GM19397 (cell line): ENCODE data around the gene HEXD.
"Not testable (repeated sequence)": the region's sequence is repeated elsewhere in the genome, so short reads cannot be mapped to it uniquely, and the experiment has no call there.

Source experiments
- ATAC-seq: cut with Tn5 transposase; IDR thresholded peaks from one replicate; pipeline ENCODE4 v1.9.1; 2021; ENCODE audit warnings: mild to moderate bottlenecking, moderate library complexity; ENCODE audit not compliant: unreplicated experiment

Gene HEXD

DNA sequence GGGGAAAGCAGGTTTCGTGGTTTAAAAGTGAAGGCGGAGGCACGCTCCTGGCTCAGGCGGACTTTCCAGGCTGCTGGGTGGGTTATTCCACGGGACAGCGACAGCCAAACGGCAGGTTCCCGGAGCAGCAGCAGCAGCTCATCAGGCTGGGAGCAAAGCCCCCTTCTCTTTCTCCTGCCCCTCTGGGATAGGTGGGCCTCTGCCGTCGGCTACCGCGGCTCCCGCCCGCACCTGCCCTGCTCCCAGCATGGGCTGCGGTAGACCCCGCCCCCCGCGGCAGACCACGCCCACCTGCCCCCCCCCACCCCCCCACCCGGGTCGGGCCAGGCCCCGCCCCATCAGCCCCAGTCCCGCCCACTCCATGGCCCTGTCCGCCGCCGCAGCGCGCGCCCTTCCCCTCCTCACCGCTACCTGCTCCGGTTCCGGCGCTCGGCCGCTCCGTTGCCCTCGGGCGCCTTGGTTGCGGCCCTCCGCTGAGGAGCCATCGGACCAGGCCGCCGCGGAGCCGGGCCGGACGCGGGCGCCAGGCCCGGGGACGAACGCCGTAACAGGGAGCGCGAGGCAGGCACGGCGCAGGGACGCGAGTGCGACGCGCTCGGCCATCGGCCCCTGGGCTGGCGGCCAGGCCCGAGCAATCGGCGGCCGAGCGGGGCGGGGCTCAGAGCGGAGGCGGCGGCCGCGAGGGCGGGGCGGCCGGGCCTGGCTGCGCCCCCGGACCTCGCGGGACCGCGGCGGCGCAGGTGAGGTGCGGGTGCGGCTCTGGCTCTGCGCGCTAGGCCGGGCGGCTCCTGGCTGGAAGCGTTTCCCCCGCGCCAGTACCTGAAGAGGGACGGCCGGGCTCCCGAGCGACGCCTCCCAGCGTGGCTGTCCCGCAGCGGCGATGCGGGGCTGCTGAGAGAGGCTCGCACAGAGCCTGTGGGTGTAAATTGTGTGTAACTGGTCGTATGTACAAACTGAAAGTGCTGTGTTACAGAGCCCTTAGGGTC, at the start of gene HEXD, which contains the start of gene OGFOD3:
Gene HEXD, plus strand, starts transcription at position 347 of the 986 bp plus-strand sequence. CDS start 1,453 bp downstream, outside the sequence.
Gene OGFOD3, minus strand, starts transcription at position 586 of the 986 bp plus-strand sequence. Its CDS starts 101 bp downstream, at position 485.
- peak; percentile 82 for ATAC-seq

- no peak for ATAC-seq
Measured at GRCh38 chr17:82369211-82369610, 48.9 kb upstream of the HEXD start.

DNA sequence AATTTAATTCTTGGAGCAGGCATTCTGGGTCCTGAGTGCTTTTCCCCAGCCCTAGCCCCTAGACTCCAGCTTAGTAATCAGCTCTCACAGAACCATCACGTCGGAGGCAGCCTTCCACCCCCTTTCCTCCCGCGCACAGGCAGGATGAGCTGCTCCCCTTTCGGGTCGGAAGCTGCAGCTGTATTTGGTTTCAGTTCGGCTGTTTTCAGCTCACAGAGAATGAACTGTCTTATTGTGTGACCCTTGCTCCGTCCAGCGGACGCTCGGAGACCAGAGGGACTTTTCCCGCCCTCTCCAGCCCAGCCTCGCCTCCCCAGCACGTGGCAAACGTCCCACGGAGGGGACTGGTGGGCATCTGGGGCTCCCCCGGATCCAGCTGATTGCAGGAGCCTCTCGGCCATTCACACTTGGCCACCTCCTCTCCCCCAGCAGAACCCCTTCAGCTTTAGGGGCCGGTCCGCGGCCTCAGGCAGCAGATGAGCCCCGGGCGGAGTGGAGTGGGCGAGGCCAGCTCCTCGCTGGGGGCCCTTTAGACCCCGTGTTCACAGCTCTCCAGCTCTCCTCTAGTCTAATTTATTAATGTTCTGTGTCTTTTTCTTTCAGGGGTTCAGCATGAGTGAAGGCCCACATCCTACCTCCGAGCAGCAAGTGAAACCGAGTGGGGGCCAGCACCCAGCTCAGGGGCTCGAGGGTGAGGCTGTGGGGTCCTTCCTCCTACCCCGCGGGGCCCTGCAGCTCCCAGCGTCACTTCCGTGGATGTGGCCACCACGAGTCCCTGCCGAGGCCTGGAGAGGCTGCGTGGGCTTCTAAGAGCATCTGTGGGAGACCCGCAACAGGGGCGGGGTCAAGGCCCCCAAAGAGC, 47.4 kb upstream of the HEXD start:
- ATAC-seq: no peak

DNA sequence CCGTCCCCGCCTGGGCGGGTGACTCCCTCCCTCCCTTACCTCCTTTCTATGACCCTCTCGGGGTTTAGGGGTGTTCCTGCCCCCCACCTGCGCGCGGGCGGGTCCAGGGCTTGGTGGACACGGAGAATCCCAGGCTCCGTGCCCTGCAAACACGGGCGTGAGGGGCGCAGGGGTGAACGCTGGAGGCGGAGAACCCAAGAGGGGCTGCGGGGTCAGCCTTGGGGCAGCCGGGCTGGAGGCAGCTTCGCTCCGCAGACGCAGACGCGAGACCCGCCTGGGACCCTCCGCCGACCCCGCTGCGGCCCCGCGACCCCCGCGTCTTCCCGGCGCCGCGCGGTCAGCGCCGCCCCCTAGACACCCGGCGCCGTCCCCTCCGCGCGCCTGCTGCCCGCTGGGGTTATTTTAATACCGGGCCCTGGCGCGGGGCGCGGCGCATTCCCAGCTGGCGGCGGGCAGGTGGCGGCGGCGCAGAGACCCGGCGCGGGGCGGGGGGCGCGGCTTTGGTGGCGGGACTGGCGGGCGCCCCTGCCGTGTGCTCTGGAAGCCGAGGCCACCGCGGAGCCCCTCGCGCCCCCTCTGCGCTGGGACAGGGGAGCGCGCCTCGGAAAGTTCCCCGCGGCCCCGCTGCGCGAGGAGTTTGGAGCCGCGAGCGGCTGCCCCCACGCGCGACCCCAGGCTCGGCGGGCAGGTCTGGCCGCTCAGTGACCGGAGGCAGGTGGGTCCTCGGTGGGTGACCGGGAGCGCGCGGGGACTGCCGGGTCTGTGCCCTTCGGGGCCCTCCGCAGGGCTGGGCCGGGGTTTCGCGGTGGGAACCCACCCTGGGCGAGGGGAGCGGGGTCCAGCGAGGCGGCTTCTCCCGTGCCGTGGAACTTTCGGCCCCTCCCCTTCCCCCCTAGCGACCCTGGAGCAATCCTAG, 46.6 kb upstream of the HEXD start, which contains the start of gene UTS2R:
Gene UTS2R, plus strand, starts transcription at position 433 of the 916 bp plus-strand sequence. CDS start 2,560 bp downstream, outside the sequence.
- ATAC-seq: no peak

DNA sequence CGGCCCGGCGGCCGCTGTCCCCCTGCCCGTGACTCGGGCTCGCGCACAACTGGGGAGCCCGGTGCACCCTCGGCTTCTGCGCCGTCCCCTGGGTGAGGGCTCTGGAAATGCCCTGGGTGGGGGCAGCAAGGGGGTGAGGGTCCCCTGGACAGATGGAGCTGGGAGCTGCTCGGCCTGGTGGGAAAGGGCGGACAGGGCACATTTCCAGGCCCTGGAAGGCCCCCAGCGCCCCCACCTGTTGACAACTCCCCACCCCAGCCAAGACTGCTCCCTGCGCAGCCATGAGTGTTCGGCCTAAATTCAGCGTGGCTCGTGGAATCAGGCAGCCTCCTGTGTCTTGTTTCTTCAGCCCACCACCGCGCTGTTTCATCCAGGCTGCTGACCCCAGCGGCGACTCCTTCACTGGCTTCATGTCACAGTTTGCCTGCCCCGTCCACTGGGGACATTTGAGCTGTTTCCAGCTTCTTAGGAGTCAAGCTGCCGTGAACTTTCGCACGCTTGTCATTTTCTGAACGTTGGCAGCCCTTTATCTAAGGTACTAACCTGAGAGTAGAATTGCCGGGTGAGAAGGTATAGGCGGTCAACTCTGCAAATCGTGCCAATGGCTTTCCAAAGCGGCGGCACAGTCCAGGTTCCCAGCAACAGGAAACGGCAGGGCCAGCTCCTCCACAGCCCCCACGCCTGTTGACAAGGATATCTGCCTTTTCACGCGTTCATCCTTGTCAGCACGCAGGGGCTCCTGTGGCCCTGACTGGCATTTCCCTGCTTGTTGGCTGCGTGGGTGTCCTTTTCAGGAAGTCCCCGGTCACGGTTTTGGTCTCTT, 45.7 kb upstream of the HEXD start:
- no peak for ATAC-seq

DNA sequence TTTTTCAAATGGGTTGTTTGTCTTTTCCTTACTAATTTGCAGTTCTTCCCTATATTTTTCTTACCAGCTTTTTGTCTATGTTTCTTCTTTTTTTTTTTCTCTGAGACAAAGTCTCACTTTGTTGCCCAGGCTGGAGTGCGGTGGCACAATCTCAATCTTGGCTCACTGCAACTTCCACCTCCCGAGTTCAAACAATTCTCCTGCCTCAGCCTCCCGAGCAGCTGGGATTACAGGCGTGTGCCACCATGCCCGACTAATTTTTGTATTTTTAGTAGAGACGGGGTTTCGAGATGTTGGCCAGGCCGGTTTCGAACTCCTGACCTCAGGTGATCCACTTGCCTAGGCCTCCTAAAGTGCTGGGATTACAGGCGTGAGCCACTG, 45.1 kb upstream of the HEXD start:
- not testable (repeated sequence) for ATAC-seq

DNA sequence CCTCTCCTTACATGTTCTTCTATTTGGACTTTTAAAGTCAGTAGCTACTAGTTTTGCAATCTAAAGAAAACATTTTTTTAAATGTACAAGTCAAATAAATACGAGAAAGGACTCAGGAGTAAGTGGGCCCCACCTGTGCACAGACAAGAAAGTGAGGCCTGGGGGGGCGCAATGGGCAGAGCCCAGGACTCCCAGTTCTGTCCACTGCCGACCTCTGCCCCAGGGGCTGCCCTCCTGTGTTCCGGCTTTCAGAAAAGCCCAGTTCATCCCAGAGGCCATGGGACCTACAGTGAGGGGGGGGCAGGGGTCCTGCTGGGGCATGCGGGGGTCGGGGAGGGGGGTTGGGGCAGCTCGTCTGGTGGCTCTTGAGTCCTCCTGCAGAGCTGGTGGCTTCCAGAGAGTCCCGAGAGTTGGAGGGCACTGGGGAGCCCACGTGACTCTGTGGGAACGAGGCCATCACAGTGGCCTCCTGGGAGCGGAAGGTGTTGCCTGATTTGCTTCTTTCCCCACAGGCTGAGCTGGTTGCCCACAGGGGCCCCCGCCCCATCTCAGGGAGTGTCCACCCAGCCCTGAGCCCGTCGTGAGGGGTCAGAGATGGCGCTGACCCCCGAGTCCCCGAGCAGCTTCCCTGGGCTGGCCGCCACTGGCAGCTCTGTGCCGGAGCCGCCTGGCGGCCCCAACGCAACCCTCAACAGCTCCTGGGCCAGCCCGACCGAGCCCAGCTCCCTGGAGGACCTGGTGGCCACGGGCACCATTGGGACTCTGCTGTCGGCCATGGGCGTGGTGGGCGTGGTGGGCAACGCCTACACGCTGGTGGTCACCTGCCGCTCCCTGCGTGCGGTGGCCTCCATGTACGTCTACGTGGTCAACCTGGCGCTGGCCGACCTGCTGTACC, 44.2 kb upstream of the HEXD start:
- no peak for ATAC-seq

DNA sequence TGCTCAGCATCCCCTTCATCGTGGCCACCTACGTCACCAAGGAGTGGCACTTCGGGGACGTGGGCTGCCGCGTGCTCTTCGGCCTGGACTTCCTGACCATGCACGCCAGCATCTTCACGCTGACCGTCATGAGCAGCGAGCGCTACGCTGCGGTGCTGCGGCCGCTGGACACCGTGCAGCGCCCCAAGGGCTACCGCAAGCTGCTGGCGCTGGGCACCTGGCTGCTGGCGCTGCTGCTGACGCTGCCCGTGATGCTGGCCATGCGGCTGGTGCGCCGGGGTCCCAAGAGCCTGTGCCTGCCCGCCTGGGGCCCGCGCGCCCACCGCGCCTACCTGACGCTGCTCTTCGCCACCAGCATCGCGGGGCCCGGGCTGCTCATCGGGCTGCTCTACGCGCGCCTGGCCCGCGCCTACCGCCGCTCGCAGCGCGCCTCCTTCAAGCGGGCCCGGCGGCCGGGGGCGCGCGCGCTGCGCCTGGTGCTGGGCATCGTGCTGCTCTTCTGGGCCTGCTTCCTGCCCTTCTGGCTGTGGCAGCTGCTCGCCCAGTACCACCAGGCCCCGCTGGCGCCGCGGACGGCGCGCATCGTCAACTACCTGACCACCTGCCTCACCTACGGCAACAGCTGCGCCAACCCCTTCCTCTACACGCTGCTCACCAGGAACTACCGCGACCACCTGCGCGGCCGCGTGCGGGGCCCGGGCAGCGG, 43.4 kb upstream of the HEXD start:
- ATAC-seq: no peak

DNA sequence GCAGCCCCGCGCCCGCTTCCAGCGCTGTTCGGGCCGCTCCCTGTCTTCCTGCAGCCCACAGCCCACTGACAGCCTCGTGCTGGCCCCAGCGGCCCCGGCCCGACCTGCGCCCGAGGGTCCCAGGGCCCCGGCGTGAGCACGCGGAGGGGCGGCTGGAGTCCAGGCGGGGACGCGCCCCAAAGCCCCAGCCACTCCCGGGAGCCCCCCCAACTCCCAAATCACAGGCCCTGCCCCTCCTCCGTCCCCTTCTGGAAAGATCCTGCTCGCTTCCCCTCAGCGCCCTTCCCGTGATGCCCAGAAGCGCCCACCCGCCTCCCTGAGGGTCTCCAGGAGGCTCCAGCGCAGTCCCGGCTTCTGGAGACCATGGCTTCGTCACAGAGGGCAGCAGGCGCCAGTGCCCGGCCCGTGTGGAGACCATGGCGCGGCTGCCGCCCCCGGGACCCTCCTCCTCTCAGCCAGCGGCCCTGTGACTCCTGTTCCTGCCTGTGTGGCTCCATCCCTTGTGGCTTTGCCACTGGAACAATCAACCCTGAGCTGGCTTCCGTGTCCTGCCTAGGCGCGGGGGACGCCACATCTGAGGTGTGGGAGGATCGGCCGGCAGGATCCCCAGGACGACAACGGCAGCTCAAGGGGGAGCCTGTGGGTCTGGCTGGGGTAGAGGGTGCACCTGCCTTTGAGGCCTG, 42.6 kb upstream of the HEXD start:
- ATAC-seq: no peak

DNA sequence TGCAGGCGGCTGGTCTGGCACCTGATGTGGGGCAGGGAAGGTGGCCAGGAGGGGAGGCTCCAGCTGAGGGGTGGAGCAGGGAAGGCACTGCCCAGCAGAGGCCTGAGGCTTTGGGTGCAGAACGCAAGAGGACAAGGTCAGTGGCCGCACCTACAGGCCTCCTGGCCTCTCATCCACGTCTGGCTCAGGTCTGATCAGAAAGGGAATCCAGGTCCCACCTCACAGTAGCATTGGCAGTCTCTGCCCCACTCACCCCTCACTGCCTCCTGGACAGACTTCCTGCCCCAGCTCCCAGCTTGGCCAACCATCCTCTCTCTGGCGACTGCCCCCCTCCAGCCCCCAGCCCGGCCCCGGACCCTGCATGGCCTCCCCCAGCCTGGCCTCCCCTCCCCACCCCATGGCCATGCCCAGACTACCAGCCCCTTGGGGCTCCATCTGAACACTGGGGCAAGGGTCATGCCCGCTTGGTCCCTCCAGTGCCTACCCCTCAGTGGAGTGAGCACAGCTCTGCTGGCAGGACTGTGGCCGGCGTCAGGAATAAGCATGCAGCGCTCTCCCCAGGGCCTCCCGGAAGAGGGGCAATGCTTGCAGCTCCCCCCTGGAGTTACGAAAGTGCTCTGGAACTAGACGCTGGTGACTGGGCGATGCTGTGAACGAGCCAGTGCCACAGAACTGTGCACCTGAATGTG, 42.0 kb upstream of the HEXD start:
- no peak for ATAC-seq

DNA sequence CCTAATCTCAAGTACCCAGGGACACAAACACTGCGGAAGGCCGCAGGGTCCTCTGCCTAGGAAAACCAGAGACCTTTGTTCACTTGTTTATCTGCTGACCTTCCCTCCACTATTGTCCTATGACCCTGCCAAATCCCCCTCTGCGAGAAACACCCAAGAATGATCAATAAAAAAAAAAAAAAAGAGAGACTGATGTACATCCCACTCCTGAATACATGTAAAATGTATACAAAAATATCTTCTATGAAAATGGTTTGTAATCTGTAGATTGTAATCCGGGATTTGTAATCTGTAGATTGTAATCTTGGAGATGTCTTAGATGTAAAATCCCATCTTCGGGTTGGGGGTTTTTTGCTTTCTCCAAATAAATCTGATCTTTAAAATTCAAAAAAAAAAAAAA, 40.9 kb upstream of the HEXD start:
- not testable (repeated sequence) for ATAC-seq

GRCh38 chr17:82377924-82378740, 40.0 kb upstream of the HEXD start:
- no peak for ATAC-seq

DNA sequence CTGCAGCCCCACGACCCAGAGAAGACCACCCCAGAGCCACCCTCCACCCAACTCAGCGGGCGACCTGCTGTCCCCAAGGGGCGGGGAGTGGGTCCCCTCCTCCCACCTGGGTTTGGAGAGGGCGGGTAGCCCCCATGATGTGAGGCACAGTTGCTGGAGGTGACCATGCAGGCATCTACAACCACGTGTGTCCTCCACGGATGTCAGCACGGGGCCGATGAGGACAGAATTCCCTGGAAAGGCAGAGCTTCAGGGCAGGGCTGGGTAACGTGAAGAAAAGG, 39.5 kb upstream of the HEXD start:
- no peak for ATAC-seq

- no peak for ATAC-seq
Measured at GRCh38 chr17:82380860-82381702, 37.1 kb upstream of the HEXD start.

- not testable (repeated sequence) for ATAC-seq
Measured at GRCh38 chr17:82381703-82382009, 36.5 kb upstream of the HEXD start.
